MCF 10A (cell line): ENCODE measurements around the gene TRABD. TPM values are rescaled to one million over a fixed set of nuclear protein-coding genes. Genes with fewer than 3 reads are reported as not detected.
"Not testable (repeated sequence)": the region's sequence is repeated elsewhere in the genome, so short reads cannot be mapped to it uniquely, and the experiment has no call there.

ENCODE experiments used
- Bru-seq: library from RNA; stranded (reverse); fragments of 400-500 nt; gene quantifications from one replicate; lab custom pipeline; 2021; lab: Mats Ljungman, UMichigan
- BruChase-seq, 2 experiments: library from RNA; stranded (reverse); fragments of 400-500 nt; gene quantifications; one replicate each; lab custom pipeline; 2021; lab: Mats Ljungman, UMichigan
- BruUV-seq: library from RNA; stranded (reverse); fragments of 400-500 nt; replicated peaks from 2 replicates; lab custom pipeline; 2021; lab: Mats Ljungman, UMichigan
- CTCF ChIA-PET: fragments of 300-600 bp; sonication (Branson Sonifier 250); formaldehyde crosslinking; extraction: SDS; loops from one replicate; lab custom pipeline; 2021; ENCODE audit warnings: antibody characterized with exemption, inconsistent platforms; lab: Yijun Ruan, JAX
- POLR2A ChIA-PET: fragments of 300-600, 350-650 bp; sonication (Branson Sonifier 250); formaldehyde crosslinking; extraction: SDS; loops from one replicate; lab custom pipeline; 2020; ENCODE audit warnings: antibody characterized with exemption, inconsistent platforms; lab: Yijun Ruan, JAX
- DNase-seq: peaks from one replicate; pipeline ENCODE4 v3.0.0-alpha.2; 2018; ENCODE audit not compliant: unreplicated experiment
- H3K27ac Mint-ChIP-seq: one replicate; pipeline ENCODE4 v1.8.0; 2022; ENCODE audit warnings: mild to moderate bottlenecking, low read depth, mixed read lengths; ENCODE audit not compliant: unreplicated experiment
- H3K27me3 Mint-ChIP-seq: one replicate; pipeline ENCODE4 v1.8.0; 2022; ENCODE audit warnings: mixed read lengths; ENCODE audit not compliant: insufficient read depth, unreplicated experiment
- H3K36me3 Mint-ChIP-seq: one replicate; pipeline ENCODE4 v1.8.0; 2022; ENCODE audit warnings: mild to moderate bottlenecking, moderate library complexity, mixed read lengths; ENCODE audit not compliant: insufficient read depth, unreplicated experiment
- H3K4me1 Mint-ChIP-seq: one replicate; pipeline ENCODE4 v1.8.0; 2022; ENCODE audit warnings: mixed read lengths; ENCODE audit not compliant: insufficient read depth, unreplicated experiment
- H3K4me3 Mint-ChIP-seq: one replicate; pipeline ENCODE4 v1.8.0; 2022; ENCODE audit warnings: mild to moderate bottlenecking, moderate library complexity, mixed read lengths; ENCODE audit not compliant: unreplicated experiment
- H3K9me3 Mint-ChIP-seq: one replicate; pipeline ENCODE4 v1.8.0; 2022; ENCODE audit warnings: mixed read lengths; ENCODE audit not compliant: unreplicated experiment
- intact Hi-C: fragments of 100-400 bp; cut with micrococcal nuclease; formaldehyde crosslinking; loops from 2 replicates; pipeline ENCODE4 v1.14.1; 2022
- long read RNA-seq: library from polyadenylated mRNA; stranded (forward); transcript quantifications from one replicate; pipeline ENCODE4 v2.0.0, GENCODE V29; 2022
- total RNA-seq: library from RNA; stranded (reverse); gene quantifications from 2 replicates; pipeline ENCODE4 v1.2.3, GENCODE V29; 2022
- TF ChIP-seq, protein P1 (sequence below): fragments of 200-600 bp; IDR thresholded peaks from one replicate; pipeline ENCODE4 v1.8.0; 2022; ENCODE audit warnings: antibody characterized with exemption, mild to moderate bottlenecking; ENCODE audit not compliant: unreplicated experiment

The TRABD gene, protein sequence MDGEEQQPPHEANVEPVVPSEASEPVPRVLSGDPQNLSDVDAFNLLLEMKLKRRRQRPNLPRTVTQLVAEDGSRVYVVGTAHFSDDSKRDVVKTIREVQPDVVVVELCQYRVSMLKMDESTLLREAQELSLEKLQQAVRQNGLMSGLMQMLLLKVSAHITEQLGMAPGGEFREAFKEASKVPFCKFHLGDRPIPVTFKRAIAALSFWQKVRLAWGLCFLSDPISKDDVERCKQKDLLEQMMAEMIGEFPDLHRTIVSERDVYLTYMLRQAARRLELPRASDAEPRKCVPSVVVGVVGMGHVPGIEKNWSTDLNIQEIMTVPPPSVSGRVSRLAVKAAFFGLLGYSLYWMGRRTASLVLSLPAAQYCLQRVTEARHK
- total RNA-seq (60.6 and 63.8 TPM in 2 replicates), Bru-seq, nascent RNA (percentile 55 among the genes with signal in this experiment), BruChase-seq, experiment 1, labeled RNA remaining after a 6-hour chase (percentile 79 among the genes with signal in this experiment), BruChase-seq, experiment 2, labeled RNA remaining after a 2-hour chase (percentile 68 among the genes with signal in this experiment)
- long read RNA-seq, transcript TRABD-202 (10 exons, 2,272 nt) = major isoform, 32 of 129 reads
- long read RNA-seq, transcript TRABD-201 (10 exons, 2,329 nt) = minor isoform, 23 of 129 reads
- long read RNA-seq, transcript TRABD-203 (10 exons, 2,172 nt) = minor isoform, 6 of 129 reads
- long read RNA-seq, transcript TRABD-205 (9 exons, 2,404 nt) = minor isoform, 6 of 129 reads
- long read RNA-seq, partial matches to known transcripts = 19 of 129 reads
- long read RNA-seq, other reads (novel, unspliced or antisense) = 40 of 129 reads

DNA sequence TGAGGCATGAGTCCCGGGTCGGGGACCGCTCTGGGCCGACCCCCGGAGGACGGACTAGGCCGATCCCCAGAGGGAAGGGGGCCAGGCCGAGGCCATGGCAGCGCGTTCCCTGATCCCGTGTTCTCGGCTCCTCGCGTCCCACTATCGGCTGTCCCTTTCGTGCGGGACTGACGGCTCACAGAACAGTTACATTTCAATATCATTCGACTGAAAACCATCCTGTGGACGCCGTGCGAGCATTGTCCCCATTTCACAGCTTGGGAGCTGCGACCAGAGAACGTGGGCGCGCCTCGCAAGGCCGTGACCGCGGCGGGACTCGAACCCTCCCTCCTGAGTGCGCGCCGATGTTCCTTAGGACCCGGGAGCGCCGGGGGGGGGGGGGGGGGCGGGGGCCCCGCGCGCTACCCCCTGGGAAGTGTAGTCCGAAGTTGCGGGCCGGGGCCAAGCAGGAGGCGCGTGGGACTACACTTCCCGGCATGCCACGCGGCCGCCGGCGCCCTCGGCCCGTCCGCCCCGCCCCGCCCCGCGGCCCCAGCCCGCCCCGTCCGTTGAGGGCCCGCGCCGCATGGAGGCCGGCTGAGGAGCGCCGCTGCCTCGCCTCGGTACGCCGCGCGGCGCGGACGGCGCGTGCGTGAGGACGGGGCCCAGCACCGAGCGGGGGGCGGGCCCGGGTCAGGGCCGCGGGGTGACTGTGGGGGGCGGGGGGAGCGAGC is at the start of gene TRABD:
Gene TRABD, plus strand, starts transcription at position 539 of the 713 bp plus-strand sequence. CDS start 7,148 bp downstream, outside the sequence.
- Mint-ChIP-seq H3K4me1 (no peaks in the 10 kb centered on the region), H3K27ac (peak within 1 kb of the TSS; percentile 70), H3K4me3 (peak within 1 kb of the TSS; percentile 85), H3K9me3 (no peaks in the 10 kb centered on the region), H3K36me3 (peaks cover 9% of the 10 kb centered on the region), H3K27me3 (no peaks in the 10 kb centered on the region)
- intact Hi-C loops = no loop called here
- ChIA-PET CTCF (no interaction called here), POLR2A (no interaction called here)
- no TSS peak for BruUV-seq
- TF ChIP-seq, protein P1, sequence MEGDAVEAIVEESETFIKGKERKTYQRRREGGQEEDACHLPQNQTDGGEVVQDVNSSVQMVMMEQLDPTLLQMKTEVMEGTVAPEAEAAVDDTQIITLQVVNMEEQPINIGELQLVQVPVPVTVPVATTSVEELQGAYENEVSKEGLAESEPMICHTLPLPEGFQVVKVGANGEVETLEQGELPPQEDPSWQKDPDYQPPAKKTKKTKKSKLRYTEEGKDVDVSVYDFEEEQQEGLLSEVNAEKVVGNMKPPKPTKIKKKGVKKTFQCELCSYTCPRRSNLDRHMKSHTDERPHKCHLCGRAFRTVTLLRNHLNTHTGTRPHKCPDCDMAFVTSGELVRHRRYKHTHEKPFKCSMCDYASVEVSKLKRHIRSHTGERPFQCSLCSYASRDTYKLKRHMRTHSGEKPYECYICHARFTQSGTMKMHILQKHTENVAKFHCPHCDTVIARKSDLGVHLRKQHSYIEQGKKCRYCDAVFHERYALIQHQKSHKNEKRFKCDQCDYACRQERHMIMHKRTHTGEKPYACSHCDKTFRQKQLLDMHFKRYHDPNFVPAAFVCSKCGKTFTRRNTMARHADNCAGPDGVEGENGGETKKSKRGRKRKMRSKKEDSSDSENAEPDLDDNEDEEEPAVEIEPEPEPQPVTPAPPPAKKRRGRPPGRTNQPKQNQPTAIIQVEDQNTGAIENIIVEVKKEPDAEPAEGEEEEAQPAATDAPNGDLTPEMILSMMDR = no peak
- peak; percentile 87 for DNase-seq

DNA sequence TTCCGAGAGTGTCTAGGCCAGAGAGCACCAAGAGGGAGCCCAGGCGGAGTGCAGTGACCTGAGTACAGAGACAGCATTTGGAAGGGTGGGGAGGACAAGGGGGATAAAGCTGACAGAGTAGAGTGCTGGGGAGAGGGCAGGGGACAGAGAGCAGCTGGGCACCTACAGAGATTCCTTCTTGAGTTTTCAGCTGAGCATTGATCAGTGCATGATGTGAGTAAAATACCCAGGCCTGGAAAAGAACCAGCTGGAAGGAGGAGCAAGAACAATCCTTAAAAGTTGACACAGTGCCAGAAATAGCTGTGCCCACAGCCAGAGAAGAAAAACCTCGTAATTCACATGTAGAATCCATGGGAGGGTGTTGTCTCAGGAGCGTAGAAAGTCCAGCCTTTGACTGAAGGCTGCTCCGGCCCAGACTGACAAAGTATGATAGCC is 49.1 kb upstream of the TRABD start:
- ChIA-PET POLR2A (no interaction called here), CTCF (interaction anchor here (0.6 to 2.4 kb wide), 4 partner anchors 9 to 214 kb away, joined by 3 to 7 read pairs (median 4); no protein-coding TSS in a partner anchor)
- Mint-ChIP-seq H3K4me1 (peaks cover 6% of the 10 kb centered on the region), H3K9me3 (no peaks in the 10 kb centered on the region), H3K27me3 (no peaks in the 10 kb centered on the region), H3K36me3 (no peaks in the 10 kb centered on the region), H3K27ac (no peak overlapping the region), H3K4me3 (no peak overlapping the region)
- no TSS peak for BruUV-seq
- DNase-seq = no peak
- intact Hi-C loops = no loop called here
- TF ChIP-seq, protein P1 = no peak

DNA sequence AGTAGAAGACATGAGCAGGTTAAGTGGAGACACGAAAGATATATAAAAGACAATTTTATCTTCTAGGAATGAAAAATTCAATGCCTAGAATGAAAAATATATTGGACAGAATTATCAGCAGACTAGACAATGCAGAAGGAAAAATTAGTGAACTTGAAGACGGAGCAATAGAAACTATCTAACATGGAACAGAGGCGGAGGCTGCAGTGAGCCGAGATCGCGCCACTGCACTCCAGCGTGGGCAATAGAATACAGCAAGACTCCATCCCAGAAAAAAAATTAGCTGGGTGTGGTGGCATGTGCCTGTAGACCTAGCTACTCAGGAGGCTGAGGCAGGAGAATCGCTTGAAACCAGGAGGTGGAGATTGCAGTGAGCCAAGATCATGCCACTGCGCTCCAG is 48.4 kb upstream of the TRABD start:
- BruUV-seq, H3K27ac Mint-ChIP-seq, H3K27me3 Mint-ChIP-seq, intact Hi-C loops, H3K9me3 Mint-ChIP-seq, H3K4me3 Mint-ChIP-seq, H3K36me3 Mint-ChIP-seq, DNase-seq, POLR2A ChIA-PET, H3K4me1 Mint-ChIP-seq: not testable (repeated sequence)
- CTCF ChIA-PET = interaction anchor here (2.4 kb wide), 1 partner anchor 11 kb away, joined by 7 read pairs; no protein-coding TSS in a partner anchor

DNA sequence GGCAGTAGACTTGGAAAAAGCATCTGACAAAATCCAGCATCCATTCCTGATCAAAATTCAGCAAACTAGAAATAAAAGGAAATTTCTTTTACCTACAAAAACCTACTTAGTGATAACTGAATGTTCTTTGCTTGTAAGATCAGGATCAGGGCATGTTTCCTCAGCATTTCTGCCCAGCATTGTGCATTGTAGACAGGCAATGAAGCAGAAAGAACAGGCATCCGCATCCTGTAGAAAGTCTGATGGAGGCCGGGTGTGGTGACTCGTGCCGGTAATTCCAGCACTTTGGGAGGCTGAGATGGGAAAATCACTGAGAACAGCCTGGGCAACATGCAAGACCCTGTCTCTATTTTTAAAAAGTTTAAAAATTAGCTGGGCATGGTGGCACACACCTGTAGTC is 47.7 kb upstream of the TRABD start:
- no peak overlapping the region for H3K4me3 Mint-ChIP-seq
- intact Hi-C loops = no loop called here
- CTCF ChIA-PET = no interaction called here
- H3K27me3 Mint-ChIP-seq = no peaks in the 10 kb centered on the region
- DNase-seq = no peak
- no peak overlapping the region for H3K27ac Mint-ChIP-seq
- TF ChIP-seq, protein P1 = no peak
- H3K9me3 Mint-ChIP-seq = no peaks in the 10 kb centered on the region
- BruUV-seq = no TSS peak
- H3K4me1 Mint-ChIP-seq = peaks cover 6% of the 10 kb centered on the region
- POLR2A ChIA-PET = no interaction called here
- no peaks in the 10 kb centered on the region for H3K36me3 Mint-ChIP-seq
